Measurements from ENCODE around the gene EHMT2. TPM values are rescaled to one million over a fixed set of nuclear protein-coding genes. Genes with fewer than 3 reads are reported as not detected.

The EHMT2 gene
- total and polyA plus RNA-seq, 2 of the 13 experiments (the other 11 are each of a cell fraction or from before 2014, with no cell fraction given), result 55.2 to 69.2 TPM

DNA sequence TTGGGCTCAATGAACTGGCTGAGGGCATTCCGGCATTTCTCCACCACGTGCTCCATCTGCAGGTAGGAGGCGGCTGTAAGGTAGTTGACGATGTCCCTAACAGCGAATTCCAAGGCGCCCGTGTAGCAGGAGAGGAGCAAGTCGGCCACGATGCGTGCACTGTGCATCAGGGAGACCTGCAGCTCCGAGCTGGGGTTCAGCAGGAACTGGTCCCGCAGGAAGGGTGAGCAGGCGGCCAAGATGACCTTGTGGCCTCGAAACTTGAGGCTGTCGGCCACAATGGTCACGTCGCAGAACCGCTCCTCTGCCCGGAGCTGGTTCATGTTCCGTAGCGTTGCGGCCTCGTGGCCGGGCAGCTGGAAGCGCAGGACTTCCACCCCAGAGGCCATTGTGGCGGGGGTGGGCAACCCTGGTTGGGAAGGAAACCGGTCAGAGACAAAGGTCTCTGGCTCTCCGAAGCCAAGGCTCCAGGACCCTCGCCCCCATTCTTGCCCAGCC lies 3.5 kb upstream of the EHMT2 start (continued):
- TF ChIP-seq MLLT10 (CRISPR knock-in tag; IDR thresholded peaks at IDR 0.05) (no peak), HOXA5 (CRISPR knock-in tag; IDR thresholded peaks at IDR 0.05) (peak; percentile 19; the same call in 1 of the 2 replicates), KDM2A (CRISPR knock-in tag; IDR thresholded peaks at IDR 0.05; ENCODE audit: borderline replicate concordance, low read depth) (peak; percentile 70; the same call in 1 of the 2 replicates), TBX2 (CRISPR knock-in tag; IDR thresholded peaks at IDR 0.05; ENCODE audit: borderline replicate concordance) (0 out of 2 replicates have a peak, but pooled peaks have one; percentile 38), TBX3 (IDR thresholded peaks at IDR 0.05; ENCODE audit: borderline replicate concordance) (no peak), RBFOX2 (IDR thresholded peaks at IDR 0.05; ENCODE audit: low read depth, low read length) (peak; percentile 43), ZNF263 (CRISPR knock-in tag; IDR thresholded peaks at IDR 0.05) (0 out of 2 replicates have a peak, but pooled peaks have one; percentile 19), ZNF30 (CRISPR knock-in tag; IDR thresholded peaks at IDR 0.05) (no peak), SIN3A (IDR thresholded peaks at IDR 0.05; ENCODE audit: borderline replicate concordance, low read depth, low read length) (no peak), ZNF143 (CRISPR knock-in tag; IDR thresholded peaks at IDR 0.05) (no peak), NFRKB (IDR thresholded peaks at IDR 0.05) (no peak), NFE2 (CRISPR knock-in tag; IDR thresholded peaks at IDR 0.05) (no peak), ZKSCAN1 (IDR thresholded peaks at IDR 0.05; ENCODE audit: low read length) (no peak), EEA1 (CRISPR knock-in tag; IDR thresholded peaks at IDR 0.05; ENCODE audit: borderline replicate concordance) (no peak), ASH2L (IDR thresholded peaks at IDR 0.05; ENCODE audit: insufficient read length, low read depth, low read length) (no peak), KLF13 (CRISPR knock-in tag; IDR thresholded peaks at IDR 0.05) (0 out of 2 replicates have a peak, but pooled peaks have one; percentile 39), ZNF775 (CRISPR knock-in tag; IDR thresholded peaks at IDR 0.05; ENCODE audit: borderline replicate concordance) (no peak), ZBTB38 (CRISPR knock-in tag; IDR thresholded peaks at IDR 0.05) (peak; percentile 97), ZSCAN12 (CRISPR knock-in tag; IDR thresholded peaks at IDR 0.05) (no peak), ZNF747 (CRISPR knock-in tag; IDR thresholded peaks at IDR 0.05; ENCODE audit: borderline replicate concordance) (0 out of 2 replicates have a peak, but pooled peaks have one; percentile 52), ZNF138 (CRISPR knock-in tag; IDR thresholded peaks at IDR 0.05; ENCODE audit: low read depth) (peak; percentile 60; the same call in 1 of the 2 replicates)
- TF ChIP-seq, protein P1, sequence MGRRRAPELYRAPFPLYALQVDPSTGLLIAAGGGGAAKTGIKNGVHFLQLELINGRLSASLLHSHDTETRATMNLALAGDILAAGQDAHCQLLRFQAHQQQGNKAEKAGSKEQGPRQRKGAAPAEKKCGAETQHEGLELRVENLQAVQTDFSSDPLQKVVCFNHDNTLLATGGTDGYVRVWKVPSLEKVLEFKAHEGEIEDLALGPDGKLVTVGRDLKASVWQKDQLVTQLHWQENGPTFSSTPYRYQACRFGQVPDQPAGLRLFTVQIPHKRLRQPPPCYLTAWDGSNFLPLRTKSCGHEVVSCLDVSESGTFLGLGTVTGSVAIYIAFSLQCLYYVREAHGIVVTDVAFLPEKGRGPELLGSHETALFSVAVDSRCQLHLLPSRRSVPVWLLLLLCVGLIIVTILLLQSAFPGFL (CRISPR knock-in tag; IDR thresholded peaks at IDR 0.05), result 0 out of 2 replicates have a peak, but pooled peaks have one; percentile 63
- TF ChIP-seq, protein P2, sequence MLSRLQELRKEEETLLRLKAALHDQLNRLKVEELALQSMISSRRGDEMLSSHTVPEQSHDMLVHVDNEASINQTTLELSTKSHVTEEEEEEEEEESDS (CRISPR knock-in tag; IDR thresholded peaks at IDR 0.05; ENCODE audit: borderline replicate concordance), result no peak
- TF ChIP-seq, protein P3, sequence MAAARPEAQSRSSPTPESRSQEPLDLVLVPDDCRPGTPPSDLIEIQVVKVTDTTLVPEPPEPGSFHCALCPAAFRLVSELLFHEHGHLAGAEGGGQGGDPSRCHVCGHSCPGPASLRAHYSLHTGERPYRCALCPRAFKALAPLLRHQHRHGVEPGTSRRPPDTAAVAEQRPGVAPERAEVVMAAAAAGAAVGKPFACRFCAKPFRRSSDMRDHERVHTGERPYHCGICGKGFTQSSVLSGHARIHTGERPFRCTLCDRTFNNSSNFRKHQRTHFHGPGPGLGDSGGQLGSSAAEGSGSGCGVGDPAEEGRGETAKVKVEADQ (CRISPR knock-in tag; IDR thresholded peaks at IDR 0.05; ENCODE audit: borderline replicate concordance), result no peak
- TF ChIP-seq, protein P4, sequence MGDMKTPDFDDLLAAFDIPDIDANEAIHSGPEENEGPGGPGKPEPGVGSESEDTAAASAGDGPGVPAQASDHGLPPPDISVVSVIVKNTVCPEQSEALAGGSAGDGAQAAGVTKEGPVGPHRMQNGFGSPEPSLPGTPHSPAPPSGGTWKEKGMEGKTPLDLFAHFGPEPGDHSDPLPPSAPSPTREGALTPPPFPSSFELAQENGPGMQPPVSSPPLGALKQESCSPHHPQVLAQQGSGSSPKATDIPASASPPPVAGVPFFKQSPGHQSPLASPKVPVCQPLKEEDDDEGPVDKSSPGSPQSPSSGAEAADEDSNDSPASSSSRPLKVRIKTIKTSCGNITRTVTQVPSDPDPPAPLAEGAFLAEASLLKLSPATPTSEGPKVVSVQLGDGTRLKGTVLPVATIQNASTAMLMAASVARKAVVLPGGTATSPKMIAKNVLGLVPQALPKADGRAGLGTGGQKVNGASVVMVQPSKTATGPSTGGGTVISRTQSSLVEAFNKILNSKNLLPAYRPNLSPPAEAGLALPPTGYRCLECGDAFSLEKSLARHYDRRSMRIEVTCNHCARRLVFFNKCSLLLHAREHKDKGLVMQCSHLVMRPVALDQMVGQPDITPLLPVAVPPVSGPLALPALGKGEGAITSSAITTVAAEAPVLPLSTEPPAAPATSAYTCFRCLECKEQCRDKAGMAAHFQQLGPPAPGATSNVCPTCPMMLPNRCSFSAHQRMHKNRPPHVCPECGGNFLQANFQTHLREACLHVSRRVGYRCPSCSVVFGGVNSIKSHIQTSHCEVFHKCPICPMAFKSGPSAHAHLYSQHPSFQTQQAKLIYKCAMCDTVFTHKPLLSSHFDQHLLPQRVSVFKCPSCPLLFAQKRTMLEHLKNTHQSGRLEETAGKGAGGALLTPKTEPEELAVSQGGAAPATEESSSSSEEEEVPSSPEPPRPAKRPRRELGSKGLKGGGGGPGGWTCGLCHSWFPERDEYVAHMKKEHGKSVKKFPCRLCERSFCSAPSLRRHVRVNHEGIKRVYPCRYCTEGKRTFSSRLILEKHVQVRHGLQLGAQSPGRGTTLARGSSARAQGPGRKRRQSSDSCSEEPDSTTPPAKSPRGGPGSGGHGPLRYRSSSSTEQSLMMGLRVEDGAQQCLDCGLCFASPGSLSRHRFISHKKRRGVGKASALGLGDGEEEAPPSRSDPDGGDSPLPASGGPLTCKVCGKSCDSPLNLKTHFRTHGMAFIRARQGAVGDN (CRISPR knock-in tag; IDR thresholded peaks at IDR 0.05), result peak; percentile 80

All from HepG2 (cell line).